HepG2 (cell line): ENCODE results near the gene ODC1.

Experiments used
- CTCF ChIP-seq: sonication (generic); formaldehyde crosslinking; IDR thresholded peaks from 2 replicates; pipeline ENCODE4 v1.5.0; 2020; ENCODE audit warnings: mild to moderate bottlenecking, missing genetic modification reagents, moderate library complexity
- E2F2 ChIP-seq: sonication (generic); formaldehyde crosslinking; IDR thresholded peaks from 2 replicates; pipeline ENCODE4 v1.4.0; 2020; ENCODE audit warnings: missing genetic modification reagents, borderline replicate concordance
- RELA ChIP-seq: sonication (generic); formaldehyde crosslinking; IDR thresholded peaks from 2 replicates; pipeline ENCODE4 v1.4.0; 2020; ENCODE audit warnings: missing genetic modification reagents
- ZFP41 ChIP-seq: sonication (generic); formaldehyde crosslinking; IDR thresholded peaks from 2 replicates; pipeline ENCODE4 v1.4.0; 2020; ENCODE audit warnings: mild to moderate bottlenecking, missing genetic modification reagents, borderline replicate concordance
- TF ChIP-seq, protein P1 (sequence below): sonication (generic); formaldehyde crosslinking; IDR thresholded peaks from 2 replicates; pipeline ENCODE4 v1.4.0; 2020; ENCODE audit warnings: missing genetic modification reagents
- TF ChIP-seq, protein P2 (sequence below), 2 experiments: sonication (generic) in 1 of 2; formaldehyde crosslinking in 1 of 2; IDR thresholded peaks; 2 replicates each; pipeline versions ENCODE4 v1.6.1 to v1.9.0; 2014 to 2022; ENCODE audit warnings: antibody characterized with exemption in 1 of 2, borderline replicate concordance in 1 of 2, inconsistent platforms in 1 of 2, low read depth in 1 of 2, missing genetic modification reagents in 1 of 2

DNA sequence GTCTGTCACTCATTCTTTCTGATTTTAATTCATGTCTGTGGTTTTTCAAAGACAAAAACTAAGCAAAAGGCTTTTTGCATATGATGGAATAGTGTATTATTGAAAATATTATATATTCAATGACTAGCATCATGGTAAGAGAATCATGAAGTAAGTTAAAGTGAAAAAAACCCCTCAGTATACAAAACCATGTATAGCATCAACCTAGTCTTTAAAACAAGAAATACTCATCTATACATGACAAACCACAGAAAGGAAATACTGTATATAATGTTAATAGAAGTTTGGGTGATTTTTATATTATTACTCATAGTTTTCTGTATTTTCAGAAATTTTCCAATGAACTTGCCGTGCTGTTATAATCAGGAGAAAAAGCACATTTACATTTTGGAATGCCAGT is 38.0 kb upstream of the ODC1 start:
- TF ChIP-seq E2F2 (CRISPR knock-in tag) (no peak), CTCF (no peak), RELA (CRISPR knock-in tag) (no peak), ZFP41 (CRISPR knock-in tag) (no peak)
- TF ChIP-seq, protein P1, sequence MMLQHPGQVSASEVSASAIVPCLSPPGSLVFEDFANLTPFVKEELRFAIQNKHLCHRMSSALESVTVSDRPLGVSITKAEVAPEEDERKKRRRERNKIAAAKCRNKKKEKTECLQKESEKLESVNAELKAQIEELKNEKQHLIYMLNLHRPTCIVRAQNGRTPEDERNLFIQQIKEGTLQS (CRISPR knock-in tag) = no peak
- TF ChIP-seq, protein P2, sequence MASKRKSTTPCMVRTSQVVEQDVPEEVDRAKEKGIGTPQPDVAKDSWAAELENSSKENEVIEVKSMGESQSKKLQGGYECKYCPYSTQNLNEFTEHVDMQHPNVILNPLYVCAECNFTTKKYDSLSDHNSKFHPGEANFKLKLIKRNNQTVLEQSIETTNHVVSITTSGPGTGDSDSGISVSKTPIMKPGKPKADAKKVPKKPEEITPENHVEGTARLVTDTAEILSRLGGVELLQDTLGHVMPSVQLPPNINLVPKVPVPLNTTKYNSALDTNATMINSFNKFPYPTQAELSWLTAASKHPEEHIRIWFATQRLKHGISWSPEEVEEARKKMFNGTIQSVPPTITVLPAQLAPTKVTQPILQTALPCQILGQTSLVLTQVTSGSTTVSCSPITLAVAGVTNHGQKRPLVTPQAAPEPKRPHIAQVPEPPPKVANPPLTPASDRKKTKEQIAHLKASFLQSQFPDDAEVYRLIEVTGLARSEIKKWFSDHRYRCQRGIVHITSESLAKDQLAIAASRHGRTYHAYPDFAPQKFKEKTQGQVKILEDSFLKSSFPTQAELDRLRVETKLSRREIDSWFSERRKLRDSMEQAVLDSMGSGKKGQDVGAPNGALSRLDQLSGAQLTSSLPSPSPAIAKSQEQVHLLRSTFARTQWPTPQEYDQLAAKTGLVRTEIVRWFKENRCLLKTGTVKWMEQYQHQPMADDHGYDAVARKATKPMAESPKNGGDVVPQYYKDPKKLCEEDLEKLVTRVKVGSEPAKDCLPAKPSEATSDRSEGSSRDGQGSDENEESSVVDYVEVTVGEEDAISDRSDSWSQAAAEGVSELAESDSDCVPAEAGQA (IDR thresholded peaks at IDR 0.05; ENCODE audit: low read depth) = no peak
- TF ChIP-seq, protein P2 (CRISPR knock-in tag; IDR thresholded peaks at IDR 0.05; ENCODE audit: borderline replicate concordance) = no peak
